Activated naive CD8-positive, alpha-beta T cell (primary cell): ENCODE results near the gene GHDC.
A peak's percentile ranks its signal among the peaks of the same experiment; 100 is the strongest.
"Not testable (repeated sequence)": the region's sequence is repeated elsewhere in the genome, so short reads cannot be mapped to it uniquely, and the experiment has no call there.

Experiments used
- H3K27ac Mint-ChIP-seq: one replicate; pipeline ENCODE4 v1.8.0; 2021; ENCODE audit warnings: mixed read lengths
- H3K27me3 Mint-ChIP-seq: one replicate; pipeline ENCODE4 v1.8.0; 2021; ENCODE audit warnings: mixed read lengths
- H3K36me3 Mint-ChIP-seq: one replicate; pipeline ENCODE4 v1.8.0; 2021; ENCODE audit warnings: mixed read lengths
- H3K4me1 Mint-ChIP-seq: one replicate; pipeline ENCODE4 v1.8.0; 2021; ENCODE audit warnings: low read depth, mixed read lengths
- H3K4me3 Mint-ChIP-seq: one replicate; pipeline ENCODE4 v1.8.0; 2021; ENCODE audit warnings: mild to moderate bottlenecking, mixed read lengths
- H3K9me3 Mint-ChIP-seq: one replicate; pipeline ENCODE4 v1.8.0; 2021; ENCODE audit warnings: low read depth, mixed read lengths

The GHDC gene

GRCh38 chr17:42219280-42219679, 25.0 kb upstream of the GHDC start:
- H3K9me3 Mint-ChIP-seq, H3K4me3 Mint-ChIP-seq, H3K27me3 Mint-ChIP-seq, H3K36me3 Mint-ChIP-seq, H3K27ac Mint-ChIP-seq: not testable (repeated sequence)
- H3K4me1 Mint-ChIP-seq, result peaks cover 10% of the 10 kb centered on the region

- H3K4me3 Mint-ChIP-seq, result no peak overlapping the region
- H3K4me1 Mint-ChIP-seq, result no peaks in the 10 kb centered on the region
- no peaks in the 10 kb centered on the region for H3K27me3 Mint-ChIP-seq
- H3K36me3 Mint-ChIP-seq, result peaks cover 10% of the 10 kb centered on the region
- no peak overlapping the region for H3K27ac Mint-ChIP-seq
- H3K9me3 Mint-ChIP-seq, result no peaks in the 10 kb centered on the region
Measured at GRCh38 chr17:42214156-42214555, 19.9 kb upstream of the GHDC start.

- Mint-ChIP-seq H3K36me3 (peaks cover 10% of the 10 kb centered on the region), H3K4me1 (no peaks in the 10 kb centered on the region), H3K27me3 (no peaks in the 10 kb centered on the region), H3K9me3 (no peaks in the 10 kb centered on the region), H3K4me3 (no peak overlapping the region), H3K27ac (no peak overlapping the region)
Measured at GRCh38 chr17:42212382-42212781, 18.1 kb upstream of the GHDC start.

GRCh38 chr17:42211921-42212341, 17.6 kb upstream of the GHDC start:
- H3K9me3 Mint-ChIP-seq, H3K27ac Mint-ChIP-seq, H3K4me1 Mint-ChIP-seq, H3K36me3 Mint-ChIP-seq, H3K4me3 Mint-ChIP-seq, H3K27me3 Mint-ChIP-seq: not testable (repeated sequence)

GRCh38 chr17:42210046-42210445, 15.8 kb upstream of the GHDC start:
- H3K27me3 Mint-ChIP-seq, result no peaks in the 10 kb centered on the region
- peaks cover 6% of the 10 kb centered on the region for H3K36me3 Mint-ChIP-seq
- H3K9me3 Mint-ChIP-seq, result no peaks in the 10 kb centered on the region
- H3K4me1 Mint-ChIP-seq, result no peaks in the 10 kb centered on the region
- H3K27ac Mint-ChIP-seq, result no peak overlapping the region
- no peak overlapping the region for H3K4me3 Mint-ChIP-seq

- not testable (repeated sequence) for H3K9me3 Mint-ChIP-seq, H3K4me1 Mint-ChIP-seq, H3K27ac Mint-ChIP-seq, H3K27me3 Mint-ChIP-seq, H3K4me3 Mint-ChIP-seq, H3K36me3 Mint-ChIP-seq
Measured at GRCh38 chr17:42206153-42206612, 11.9 kb upstream of the GHDC start.

- H3K4me1 Mint-ChIP-seq, result peaks cover 2% of the 10 kb centered on the region
- H3K27me3 Mint-ChIP-seq, result no peaks in the 10 kb centered on the region
- peaks cover 4% of the 10 kb centered on the region for H3K36me3 Mint-ChIP-seq
- H3K9me3 Mint-ChIP-seq, result no peaks in the 10 kb centered on the region
- H3K27ac Mint-ChIP-seq, result peak overlapping the region; percentile 69
- H3K4me3 Mint-ChIP-seq, result no peak overlapping the region
Measured at GRCh38 chr17:42203354-42203753, 9.1 kb upstream of the GHDC start.

- Mint-ChIP-seq H3K4me1 (peaks cover 2% of the 10 kb centered on the region), H3K27ac (no peak overlapping the region), H3K9me3 (no peaks in the 10 kb centered on the region), H3K4me3 (no peak overlapping the region), H3K36me3 (peaks cover 4% of the 10 kb centered on the region), H3K27me3 (no peaks in the 10 kb centered on the region)
Measured at GRCh38 chr17:42202696-42203095, 8.4 kb upstream of the GHDC start.

- Mint-ChIP-seq H3K36me3 (peaks cover 4% of the 10 kb centered on the region), H3K4me1 (peaks cover 2% of the 10 kb centered on the region), H3K27me3 (no peaks in the 10 kb centered on the region), H3K4me3 (no peak overlapping the region), H3K27ac (no peak overlapping the region), H3K9me3 (no peaks in the 10 kb centered on the region)
Measured at GRCh38 chr17:42202159-42202558, 7.9 kb upstream of the GHDC start.

GRCh38 chr17:42201458-42201772, 7.1 kb upstream of the GHDC start:
- Mint-ChIP-seq H3K27ac (peak overlapping the region; percentile 54), H3K4me3 (no peak overlapping the region), H3K9me3 (no peaks in the 10 kb centered on the region), H3K36me3 (peaks cover 4% of the 10 kb centered on the region), H3K4me1 (peaks cover 2% of the 10 kb centered on the region), H3K27me3 (no peaks in the 10 kb centered on the region)

GRCh38 chr17:42200706-42201457, 6.6 kb upstream of the GHDC start:
- Mint-ChIP-seq H3K4me3 (no peak overlapping the region), H3K36me3 (peaks cover 4% of the 10 kb centered on the region), H3K27me3 (no peaks in the 10 kb centered on the region)

GRCh38 chr17:42199416-42200011, 5.2 kb upstream of the GHDC start:
- Mint-ChIP-seq H3K4me3 (no peak overlapping the region), H3K27me3 (no peaks in the 10 kb centered on the region), H3K27ac (peak overlapping the region; percentile 46), H3K9me3 (no peaks in the 10 kb centered on the region), H3K4me1 (peaks cover 8% of the 10 kb centered on the region), H3K36me3 (peaks cover 4% of the 10 kb centered on the region)

More at GRCh38 chr17:42200706-42201457, 6.6 kb upstream of the GHDC start:
- peaks cover 4% of the 10 kb centered on the region for H3K4me1 Mint-ChIP-seq
- peak overlapping the region; percentile 77 for H3K27ac Mint-ChIP-seq
- H3K9me3 Mint-ChIP-seq, result no peaks in the 10 kb centered on the region

GRCh38 chr17:42198897-42199296, 4.6 kb upstream of the GHDC start:
- Mint-ChIP-seq H3K4me3 (no peak overlapping the region), H3K9me3 (no peaks in the 10 kb centered on the region), H3K4me1 (peaks cover 13% of the 10 kb centered on the region), H3K36me3 (peaks cover 4% of the 10 kb centered on the region), H3K27me3 (no peaks in the 10 kb centered on the region), H3K27ac (peak overlapping the region; percentile 22)

- H3K4me3 Mint-ChIP-seq, result no peak overlapping the region
- H3K9me3 Mint-ChIP-seq, result no peaks in the 10 kb centered on the region
- H3K27me3 Mint-ChIP-seq, result no peaks in the 10 kb centered on the region
- H3K36me3 Mint-ChIP-seq, result peaks cover 4% of the 10 kb centered on the region
- peaks cover 21% of the 10 kb centered on the region for H3K4me1 Mint-ChIP-seq
- H3K27ac Mint-ChIP-seq, result peak overlapping the region; percentile 22
Measured at GRCh38 chr17:42197564-42198156, 3.4 kb upstream of the GHDC start.

GRCh38 chr17:42193216-42193968, 902 bp downstream of the GHDC start:
- peak overlapping the region; percentile 90 for H3K27ac Mint-ChIP-seq
- H3K27me3 Mint-ChIP-seq, result no peaks in the 10 kb centered on the region
- H3K4me3 Mint-ChIP-seq, result peak overlapping the region; percentile 98
- H3K4me1 Mint-ChIP-seq, result peaks cover 23% of the 10 kb centered on the region
- H3K9me3 Mint-ChIP-seq, result no peaks in the 10 kb centered on the region
- H3K36me3 Mint-ChIP-seq, result no peaks in the 10 kb centered on the region
